ENCODE data around the gene ITGA5. TPM values are rescaled to one million over a fixed set of nuclear protein-coding genes. Genes with fewer than 3 reads are reported as not detected.

The ITGA5 gene
- total RNA-seq, 1 donor from 2014 or later, result 100 TPM

- peaks cover 17% of the 10 kb centered on the region for H3K4me1 Mint-ChIP-seq (ENCODE audit: unreplicated experiment)
- H3K27me3 Mint-ChIP-seq (ENCODE audit: unreplicated experiment), result peaks cover 20% of the 10 kb centered on the region
- no peaks in the 10 kb centered on the region for H3K9me3 Mint-ChIP-seq (ENCODE audit: unreplicated experiment)
- no peak overlapping the region for H3K27ac Mint-ChIP-seq (ENCODE audit: unreplicated experiment)
- TF ChIP-seq CTCF (IDR thresholded peaks at IDR 0.05), result no peak
- DNase-seq (ENCODE audit: extremely low spot score, unreplicated experiment), result no peak
- no peak overlapping the region for H3K4me3 Mint-ChIP-seq (ENCODE audit: unreplicated experiment)
- no peaks in the 10 kb centered on the region for H3K36me3 Mint-ChIP-seq (ENCODE audit: unreplicated experiment)
Measured at GRCh38 chr12:54427106-54427505, 8.0 kb upstream of the ITGA5 start.

GRCh38 chr12:54426690-54427089, 7.6 kb upstream of the ITGA5 start:
- H3K27me3 Mint-ChIP-seq (ENCODE audit: unreplicated experiment), result peaks cover 18% of the 10 kb centered on the region
- no peaks in the 10 kb centered on the region for H3K9me3 Mint-ChIP-seq (ENCODE audit: unreplicated experiment)
- no peak for TF ChIP-seq CTCF (IDR thresholded peaks at IDR 0.05)
- no peak overlapping the region for H3K4me3 Mint-ChIP-seq (ENCODE audit: unreplicated experiment)
- H3K36me3 Mint-ChIP-seq (ENCODE audit: unreplicated experiment), result no peaks in the 10 kb centered on the region
- peaks cover 19% of the 10 kb centered on the region for H3K4me1 Mint-ChIP-seq (ENCODE audit: unreplicated experiment)
- DNase-seq (ENCODE audit: extremely low spot score, unreplicated experiment), result no peak
- H3K27ac Mint-ChIP-seq (ENCODE audit: unreplicated experiment), result no peak overlapping the region

DNA sequence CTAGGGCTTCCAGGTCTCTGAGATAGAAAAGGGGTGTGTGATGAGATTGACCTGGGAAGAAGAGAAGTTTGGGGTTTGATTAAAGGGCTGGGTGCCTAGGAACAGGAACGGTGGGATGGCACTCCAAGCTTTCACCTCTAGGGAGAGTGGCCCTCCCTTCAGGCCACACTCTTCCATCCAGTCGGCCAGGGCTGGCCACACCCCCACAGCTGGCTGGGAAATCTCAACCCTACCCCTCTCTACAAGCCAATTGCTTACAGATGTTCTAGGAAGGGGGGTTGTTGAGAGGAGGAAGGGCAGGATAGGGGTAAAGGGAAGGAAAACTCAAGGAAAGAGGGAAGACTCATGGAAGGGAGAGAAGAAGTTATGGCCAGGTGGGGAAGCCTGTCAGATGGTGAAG, 6.6 kb upstream of the ITGA5 start:
- Mint-ChIP-seq H3K36me3 (ENCODE audit: unreplicated experiment) (no peaks in the 10 kb centered on the region), H3K4me3 (ENCODE audit: unreplicated experiment) (no peak overlapping the region), H3K4me1 (ENCODE audit: unreplicated experiment) (peaks cover 26% of the 10 kb centered on the region), H3K27me3 (ENCODE audit: unreplicated experiment) (peaks cover 18% of the 10 kb centered on the region), H3K27ac (ENCODE audit: unreplicated experiment) (no peak overlapping the region), H3K9me3 (ENCODE audit: unreplicated experiment) (no peaks in the 10 kb centered on the region)
- no peak for TF ChIP-seq CTCF (IDR thresholded peaks at IDR 0.05)
- DNase-seq (ENCODE audit: extremely low spot score, unreplicated experiment), result no peak

DNA sequence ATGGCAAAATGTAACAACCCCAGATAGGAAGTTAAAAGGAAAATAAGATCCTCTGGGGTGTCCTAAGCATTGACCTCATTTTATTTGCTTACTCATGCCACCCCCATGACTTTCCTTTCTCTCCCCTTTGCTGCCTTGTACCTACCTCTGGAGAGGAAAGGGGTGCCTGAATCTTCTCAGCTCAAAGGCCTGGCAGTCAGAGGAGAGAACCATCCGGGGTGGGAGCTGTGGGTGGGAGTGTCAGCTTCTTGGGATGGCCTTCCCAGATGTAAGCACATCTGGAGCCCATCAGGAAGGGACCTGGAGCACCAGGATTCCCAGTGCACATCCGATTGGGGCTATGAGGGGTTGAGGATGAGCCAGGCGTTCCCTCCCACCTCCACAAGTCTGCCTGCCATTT, 5.2 kb upstream of the ITGA5 start:
- H3K4me1 Mint-ChIP-seq (ENCODE audit: unreplicated experiment), result peaks cover 37% of the 10 kb centered on the region
- TF ChIP-seq CTCF (IDR thresholded peaks at IDR 0.05), result no peak
- H3K4me3 Mint-ChIP-seq (ENCODE audit: unreplicated experiment), result no peak overlapping the region
- H3K36me3 Mint-ChIP-seq (ENCODE audit: unreplicated experiment), result no peaks in the 10 kb centered on the region
- no peak overlapping the region for H3K27ac Mint-ChIP-seq (ENCODE audit: unreplicated experiment)
- peaks cover 14% of the 10 kb centered on the region for H3K27me3 Mint-ChIP-seq (ENCODE audit: unreplicated experiment)
- DNase-seq (ENCODE audit: extremely low spot score, unreplicated experiment), result no peak
- H3K9me3 Mint-ChIP-seq (ENCODE audit: unreplicated experiment), result no peaks in the 10 kb centered on the region

DNA sequence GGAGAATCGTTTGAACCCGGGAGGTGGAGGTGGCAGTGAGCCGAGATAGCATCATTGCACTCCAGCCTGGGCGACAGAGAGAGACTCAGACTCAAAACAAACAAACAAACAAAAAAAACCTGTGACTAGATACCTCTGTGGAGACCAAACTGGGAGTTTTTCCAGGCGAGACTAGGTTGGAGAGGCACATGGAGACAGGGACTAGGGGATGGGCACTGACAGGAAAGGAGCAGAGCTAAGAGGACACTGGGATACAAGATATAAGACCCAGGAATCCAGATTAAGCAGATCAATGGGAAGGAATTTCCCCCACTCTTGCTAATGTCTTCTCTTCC, 4.7 kb upstream of the ITGA5 start:
- TF ChIP-seq CTCF (IDR thresholded peaks at IDR 0.05), result no peak
- Mint-ChIP-seq H3K9me3 (ENCODE audit: unreplicated experiment) (no peaks in the 10 kb centered on the region), H3K36me3 (ENCODE audit: unreplicated experiment) (no peaks in the 10 kb centered on the region), H3K4me3 (ENCODE audit: unreplicated experiment) (no peak overlapping the region), H3K27me3 (ENCODE audit: unreplicated experiment) (peaks cover 14% of the 10 kb centered on the region), H3K4me1 (ENCODE audit: unreplicated experiment) (peaks cover 36% of the 10 kb centered on the region), H3K27ac (ENCODE audit: unreplicated experiment) (no peak overlapping the region)
- no peak for DNase-seq (ENCODE audit: extremely low spot score, unreplicated experiment)

Measured in osteocyte (in vitro differentiated cells).